Astrocyte of the spinal cord (primary cell): ENCODE data around the gene ARRDC5.
A peak's percentile ranks its signal among the peaks of the same experiment; 100 is the strongest.

Experiments
- DNase-seq: peaks from one replicate; pipeline ENCODE4 v3.0.0; 2011; ENCODE audit warnings: low read depth, low spot score
- H3K4me3 ChIP-seq: 2 replicates; pipeline ENCODE4 v1.5.1; 2011; ENCODE audit warnings: low read depth, mild to moderate bottlenecking, low read length, moderate library complexity
- CTCF ChIP-seq: IDR thresholded peaks from 2 replicates; pipeline ENCODE4 v1.5.1; 2012; ENCODE audit warnings: low read depth, mild to moderate bottlenecking, low read length, inconsistent platforms
- in situ Hi-C: cut with HindIII; loops from 2 replicates; pipeline ENCODE4 v1.10.0; 2017; ENCODE audit warnings: low sequenced_read_pairs

ARRDC5 gene

GRCh38 chr19:4910594-4911281 is 8.0 kb upstream of the ARRDC5 start:
- in situ Hi-C loops = no loop called here
- DNase-seq = peak; percentile 82
- no peak for TF ChIP-seq CTCF

GRCh38 chr19:4909897-4910593 is 7.3 kb upstream of the ARRDC5 start:
- peak overlapping the region; percentile 50 for H3K4me3 ChIP-seq
- no peak for TF ChIP-seq CTCF
- peak; percentile 93 for DNase-seq
- in situ Hi-C loops = no loop called here

More at GRCh38 chr19:4910594-4911281, 8.0 kb upstream of the ARRDC5 start:
- H3K4me3 ChIP-seq = peak overlapping the region; percentile 41

GRCh38 chr19:4909156-4909896 is 6.6 kb upstream of the ARRDC5 start, which contains the start of gene UHRF1:
TSS of gene UHRF1 (plus strand) at chr19:4909501. CDS start at chr19:4910886, 1,385 bp downstream.
- no peak for TF ChIP-seq CTCF
- in situ Hi-C loops = no loop called here
- peak within 1 kb of the TSS; percentile 50 for H3K4me3 ChIP-seq
- peak; percentile 32 for DNase-seq

GRCh38 chr19:4908781-4909155 is 6.1 kb upstream of the ARRDC5 start:
- H3K4me3 ChIP-seq = no peak overlapping the region
- DNase-seq = no peak
- in situ Hi-C loops = no loop called here
- TF ChIP-seq CTCF = no peak

- in situ Hi-C loops = no loop called here
- no peak for TF ChIP-seq CTCF
- DNase-seq = no peak
- H3K4me3 ChIP-seq = no peak overlapping the region
Measured at GRCh38 chr19:4908360-4908759, 5.7 kb upstream of the ARRDC5 start.

GRCh38 chr19:4906963-4907362 is 4.3 kb upstream of the ARRDC5 start:
- no peak for TF ChIP-seq CTCF
- H3K4me3 ChIP-seq = no peak overlapping the region
- in situ Hi-C loops = no loop called here
- no peak for DNase-seq
